GM23338 (cell line): ENCODE data around the gene DAND5. TPM values are rescaled to one million over a fixed set of nuclear protein-coding genes. Genes with fewer than 3 reads are reported as not detected.

Experiments used
- ATAC-seq: fragments of 200-7000 bp; cut with Tn5 transposase; 3 replicates; pipeline ENCODE4 v1.9.1; 2020
- DNase-seq: peaks from one replicate; pipeline ENCODE4 v3.0.0-alpha.2; 2015; ENCODE audit warnings: low spot score
- H2AFZ ChIP-seq: fragments of 200-600 bp; sonication (generic); 2 replicates; pipeline ENCODE4 v1.8.0; 2016; ENCODE audit warnings: antibody characterized with exemption, mild to moderate bottlenecking, moderate library complexity
- H3F3A ChIP-seq: fragments of 200-600 bp; sonication (generic); replicated peaks from 2 replicates; pipeline ENCODE4 v1.8.0; 2017; ENCODE audit warnings: antibody characterized with exemption, mixed run types, low read depth
- H3K27ac ChIP-seq: fragments of 200-600 bp; sonication (generic); 2 replicates; pipeline ENCODE4 v1.6.1; 2016; ENCODE audit warnings: low read depth
- H3K27me3 ChIP-seq: fragments of 200-600 bp; sonication (generic); 2 replicates; pipeline ENCODE4 v1.8.0; 2016; ENCODE audit warnings: mild to moderate bottlenecking, mixed run types, moderate library complexity; ENCODE audit not compliant: insufficient read depth
- H3K36me3 ChIP-seq: fragments of 200-600 bp; sonication (generic); 2 replicates; pipeline ENCODE4 v1.8.0; 2016; ENCODE audit warnings: mild to moderate bottlenecking; ENCODE audit not compliant: insufficient read depth
- H3K4me1 ChIP-seq: fragments of 200-600 bp; sonication (generic); 2 replicates; pipeline ENCODE4 v1.8.0; 2016; ENCODE audit warnings: mild to moderate bottlenecking, moderate library complexity; ENCODE audit not compliant: insufficient read depth
- H3K4me2 ChIP-seq: fragments of 200-600 bp; sonication (generic); 2 replicates; pipeline ENCODE4 v1.7.1; 2017; ENCODE audit warnings: mixed run types
- H3K4me3 ChIP-seq: fragments of 200-600 bp; sonication (generic); 2 replicates; pipeline ENCODE4 v1.6.1; 2016; ENCODE audit warnings: mixed run types
- H3K79me2 ChIP-seq: fragments of 200-600 bp; sonication (generic); replicated peaks from 2 replicates; pipeline ENCODE4 v1.8.0; 2017; ENCODE audit warnings: mild to moderate bottlenecking; ENCODE audit not compliant: insufficient read depth
- H3K9me2 ChIP-seq: fragments of 200-600 bp; sonication (generic); 2 replicates; pipeline ENCODE4 v1.8.0; 2017; ENCODE audit not compliant: insufficient read depth
- H4K20me1 ChIP-seq: fragments of 200-600 bp; sonication (generic); replicated peaks from 2 replicates; pipeline ENCODE4 v1.8.0; 2017; ENCODE audit warnings: mild to moderate bottlenecking; ENCODE audit not compliant: insufficient read depth
- H3K27ac Mint-ChIP-seq: 2 replicates; pipeline ENCODE4 v1.8.0; 2020; ENCODE audit warnings: inconsistent platforms, mild to moderate bottlenecking, moderate library complexity, mixed read lengths
- H3K27me3 Mint-ChIP-seq: 3 replicates; pipeline ENCODE4 v1.8.0; 2022; ENCODE audit warnings: low read depth, mild to moderate bottlenecking, moderate library complexity, mixed read lengths, inconsistent platforms; ENCODE audit not compliant: insufficient read depth, poor library complexity
- H3K36me3 Mint-ChIP-seq: 3 replicates; pipeline ENCODE4 v1.8.0; 2021; ENCODE audit warnings: low read depth, mild to moderate bottlenecking, inconsistent platforms, moderate library complexity, mixed read lengths
- H3K4me1 Mint-ChIP-seq: 3 replicates; pipeline ENCODE4 v1.8.0; 2020; ENCODE audit warnings: mild to moderate bottlenecking, inconsistent platforms, mixed read lengths
- H3K4me3 Mint-ChIP-seq: 3 replicates; pipeline ENCODE4 v1.8.0; 2021; ENCODE audit warnings: moderate library complexity, mild to moderate bottlenecking, inconsistent platforms, mixed read lengths
- H3K9me3 Mint-ChIP-seq: 3 replicates; pipeline ENCODE4 v1.8.0; 2020; ENCODE audit warnings: moderate library complexity, mild to moderate bottlenecking, inconsistent platforms, mixed read lengths
- CREB1 ChIP-seq: fragments of 250-450 bp; sonication (Bioruptor Pico); IDR thresholded peaks from 2 replicates; pipeline ENCODE4 v1.5.0; 2020; ENCODE audit warnings: low read depth, mild to moderate bottlenecking, moderate library complexity
- CTCF ChIP-seq, 2 experiments: fragments of 200-600 bp in 1 of 2; sonication (generic) in 1 of 2; conservative IDR thresholded peaks; 2 replicates each; pipeline versions ENCODE4 v1.5.1 to v1.6.1; 2016 to 2017; ENCODE audit warnings: antibody characterized with exemption in 2 of 2, low read depth in 2 of 2, mild to moderate bottlenecking in 2 of 2, moderate library complexity in 1 of 2
- ETS1 ChIP-seq: IDR thresholded peaks from 2 replicates; pipeline ENCODE4 v1.6.1; 2016; ENCODE audit warnings: antibody characterized with exemption
- EZH2 ChIP-seq: fragments of 200-600 bp; sonication (generic); IDR thresholded peaks from one replicate; pipeline ENCODE4 v1.8.0; 2017; ENCODE audit warnings: antibody characterized with exemption, mild to moderate bottlenecking, low read depth; ENCODE audit not compliant: unreplicated experiment
- EZH2phosphoT487 ChIP-seq: fragments of 200-600 bp; sonication (generic); IDR thresholded peaks from one replicate; pipeline ENCODE4 v1.8.1; 2018; ENCODE audit warnings: antibody characterized with exemption; ENCODE audit not compliant: unreplicated experiment
- JUNB ChIP-seq: IDR thresholded peaks from one replicate; pipeline ENCODE4 v1.6.1; 2016; ENCODE audit warnings: antibody characterized with exemption; ENCODE audit not compliant: unreplicated experiment
- NANOG ChIP-seq: IDR thresholded peaks from 2 replicates; pipeline ENCODE4 v1.6.1; 2016; ENCODE audit warnings: antibody characterized with exemption, borderline replicate concordance
- POLR2AphosphoS5 ChIP-seq: IDR thresholded peaks from 2 replicates; pipeline ENCODE4 v1.6.1; 2016; ENCODE audit warnings: antibody characterized with exemption, low read depth
- REST ChIP-seq: IDR thresholded peaks from one replicate; pipeline ENCODE4 v1.6.1; 2018; ENCODE audit warnings: antibody characterized with exemption; ENCODE audit not compliant: unreplicated experiment
- STAT1 ChIP-seq: IDR thresholded peaks from one replicate; pipeline ENCODE4 v1.6.1; 2016; ENCODE audit warnings: antibody characterized with exemption; ENCODE audit not compliant: unreplicated experiment
- ZNF114 ChIP-seq: fragments of 250-450 bp; sonication (Bioruptor Pico); IDR thresholded peaks from 2 replicates; pipeline ENCODE4 v1.5.0; 2020; ENCODE audit warnings: mild to moderate bottlenecking, moderate library complexity
- ZNF331 ChIP-seq: fragments of 250-450 bp; sonication (Bioruptor Pico); IDR thresholded peaks from 2 replicates; pipeline ENCODE4 v1.5.0; 2020; ENCODE audit warnings: low read depth, mild to moderate bottlenecking, moderate library complexity
- ZNF462 ChIP-seq: fragments of 250-450 bp; sonication (Bioruptor Pico); IDR thresholded peaks from 2 replicates; pipeline ENCODE4 v1.5.0; 2020; ENCODE audit warnings: mild to moderate bottlenecking, moderate library complexity
- polyA plus RNA-seq: library from polyadenylated mRNA; unstranded; fragments of >200 nt; fragmentation: Nextera tagmentation; extraction: Ambion mirVana; gene quantifications from 2 replicates; pipeline ENCODE4 v1.2.1, GENCODE V29; 2016
- total RNA-seq: library from RNA; depleted of rRNA; stranded (reverse); fragments of >200 nt; shearing (Covaris generic); gene quantifications from 2 replicates; pipeline ENCODE4 v1.2.3, GENCODE V29; 2014

The DAND5 gene
- total and polyA plus RNA-seq, 2 experiments from 2014 or later, result 0.18 to 0.28 TPM

DNA sequence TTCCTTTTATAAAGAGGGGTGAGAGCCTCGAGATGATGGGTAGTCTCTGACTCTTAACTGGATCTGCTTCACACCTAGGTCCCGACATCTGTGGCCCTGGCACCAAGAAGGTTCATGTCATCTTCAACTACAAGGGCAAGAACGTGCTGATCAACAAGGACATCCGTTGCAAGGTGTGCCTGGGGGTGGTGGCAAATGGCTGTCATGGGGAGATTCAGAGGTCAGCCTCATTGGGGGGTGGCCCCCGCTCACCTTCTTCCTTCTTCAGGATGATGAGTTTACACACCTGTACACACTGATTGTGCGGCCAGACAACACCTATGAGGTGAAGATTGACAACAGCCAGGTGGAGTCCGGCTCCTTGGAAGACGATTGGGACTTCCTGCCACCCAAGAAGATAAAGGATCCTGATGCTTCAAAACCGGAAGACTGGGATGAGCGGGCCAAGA is 29.4 kb upstream of the DAND5 start:
- Mint-ChIP-seq H3K4me3 (peak overlapping the region; percentile 99), H3K27ac (peak overlapping the region; percentile 68), H3K36me3 (peaks cover 67% of the 10 kb centered on the region), H3K9me3 (no peaks in the 10 kb centered on the region), H3K4me1 (peaks cover 30% of the 10 kb centered on the region), H3K27me3 (peaks cover 19% of the 10 kb centered on the region)
- Histone ChIP-seq H4K20me1 (peaks cover 33% of the 10 kb centered on the region), H2AFZ (no peak overlapping the region), H3K4me3 (peak overlapping the region; percentile 99), H3K36me3 (peaks cover 57% of the 10 kb centered on the region), H3K79me2 (peaks cover 32% of the 10 kb centered on the region), H3F3A (peaks cover 72% of the 10 kb centered on the region), H3K4me2 (peak overlapping the region; percentile 96), H3K4me1 (peaks cover 22% of the 10 kb centered on the region), H3K27me3 (no peaks in the 10 kb centered on the region), H3K27ac (peak overlapping the region; percentile 79; the same call in 1 of the 2 replicates), H3K9me2 (no peaks in the 10 kb centered on the region)
- TF ChIP-seq ZNF331 (CRISPR knock-in tag) (no peak), ZNF462 (no peak), STAT1 (no peak), ETS1 (no peak), POLR2AphosphoS5 (no peak), REST (no peak), JUNB (no peak), CTCF (conservative IDR thresholded peaks at IDR 0.05; ENCODE audit: low read depth in 2 of 2) (no peak), ZNF114 (CRISPR knock-in tag) (no peak), CREB1 (CRISPR knock-in tag) (no peak), NANOG (no peak), EZH2phosphoT487 (no peak), EZH2 (no peak)
- ATAC-seq (no peak), DNase-seq (no peak)
